Prostate gland (tissue), 2 donors: Measurements from ENCODE around the gene CADPS2.

Experiments
- CTCF ChIP-seq, 4 experiments: fragments of 200-600 bp in 2 of 4; fragments of 450-650 bp in 2 of 4; sonication (generic) in 2 of 4; IDR thresholded peaks; 1 replicate in 3 of 4; 2 replicates in 1 of 4; pipeline ENCODE4 v1.5.1; 2016 to 2019; ENCODE audit warnings: antibody characterized with exemption in 4 of 4, mild to moderate bottlenecking in 2 of 4, moderate library complexity in 2 of 4
- POLR2A ChIP-seq: fragments of 450-650 bp; IDR thresholded peaks from one replicate; pipeline ENCODE4 v1.6.1; 2016; ENCODE audit warnings: antibody characterized with exemption, mild to moderate bottlenecking
- POLR2AphosphoS5 ChIP-seq: sonication (generic); formaldehyde crosslinking; IDR thresholded peaks from one replicate; pipeline ENCODE4 v1.6.1; 2017; ENCODE audit warnings: antibody characterized with exemption

- TF ChIP-seq POLR2AphosphoS5 (no peak), CTCF (IDR thresholded peaks at IDR 0.05) (no peak), POLR2A (no peak)
These were observed 124.2 kb downstream of the CADPS2 start for GRCh38 chr7:122762071-122762470.
